Prostate gland (tissue), 2 donors: ENCODE data around the gene TNS3.

Source experiments
- POLR2A ChIP-seq: fragments of 450-650 bp; IDR thresholded peaks from one replicate; pipeline ENCODE4 v1.6.1; 2016; ENCODE audit warnings: antibody characterized with exemption, mild to moderate bottlenecking
- POLR2AphosphoS5 ChIP-seq: sonication (generic); formaldehyde crosslinking; IDR thresholded peaks from one replicate; pipeline ENCODE4 v1.6.1; 2017; ENCODE audit warnings: antibody characterized with exemption
- TF ChIP-seq, protein P1 (sequence below), 4 experiments: fragments of 200-600 bp in 2 of 4; fragments of 450-650 bp in 2 of 4; sonication (generic) in 2 of 4; IDR thresholded peaks; 1 replicate in 3 of 4; 2 replicates in 1 of 4; pipeline ENCODE4 v1.5.1; 2016 to 2019; ENCODE audit warnings: antibody characterized with exemption in 4 of 4, mild to moderate bottlenecking in 2 of 4, moderate library complexity in 2 of 4

DNA sequence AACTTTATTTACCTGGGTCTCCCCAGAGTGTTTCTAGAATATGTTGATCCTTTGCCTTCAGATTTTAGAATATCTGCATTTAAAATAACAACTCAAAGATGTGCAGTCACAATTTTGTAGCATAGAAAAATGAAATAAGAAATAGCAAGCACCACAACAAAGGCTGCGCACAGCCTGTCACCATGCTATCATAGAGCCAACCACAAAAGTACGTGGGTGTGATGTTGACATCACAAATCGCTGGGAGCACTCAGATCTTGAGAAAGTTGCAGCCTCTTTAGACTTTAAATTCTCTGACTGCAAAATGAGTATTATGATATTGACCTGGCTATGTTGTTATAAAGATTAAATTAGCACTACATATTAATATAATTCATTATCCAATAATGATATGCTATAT is 177.9 kb downstream of the TNS3 start:
- TF ChIP-seq, protein P1, sequence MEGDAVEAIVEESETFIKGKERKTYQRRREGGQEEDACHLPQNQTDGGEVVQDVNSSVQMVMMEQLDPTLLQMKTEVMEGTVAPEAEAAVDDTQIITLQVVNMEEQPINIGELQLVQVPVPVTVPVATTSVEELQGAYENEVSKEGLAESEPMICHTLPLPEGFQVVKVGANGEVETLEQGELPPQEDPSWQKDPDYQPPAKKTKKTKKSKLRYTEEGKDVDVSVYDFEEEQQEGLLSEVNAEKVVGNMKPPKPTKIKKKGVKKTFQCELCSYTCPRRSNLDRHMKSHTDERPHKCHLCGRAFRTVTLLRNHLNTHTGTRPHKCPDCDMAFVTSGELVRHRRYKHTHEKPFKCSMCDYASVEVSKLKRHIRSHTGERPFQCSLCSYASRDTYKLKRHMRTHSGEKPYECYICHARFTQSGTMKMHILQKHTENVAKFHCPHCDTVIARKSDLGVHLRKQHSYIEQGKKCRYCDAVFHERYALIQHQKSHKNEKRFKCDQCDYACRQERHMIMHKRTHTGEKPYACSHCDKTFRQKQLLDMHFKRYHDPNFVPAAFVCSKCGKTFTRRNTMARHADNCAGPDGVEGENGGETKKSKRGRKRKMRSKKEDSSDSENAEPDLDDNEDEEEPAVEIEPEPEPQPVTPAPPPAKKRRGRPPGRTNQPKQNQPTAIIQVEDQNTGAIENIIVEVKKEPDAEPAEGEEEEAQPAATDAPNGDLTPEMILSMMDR (IDR thresholded peaks at IDR 0.05) = no peak
- TF ChIP-seq POLR2AphosphoS5 (no peak), POLR2A (no peak)
